GM10266 (cell line): ENCODE data around the gene NEK11.

Source experiments
- DNase-seq: peaks from one replicate; pipeline ENCODE4 v3.0.0; 2012; ENCODE audit errors: extremely low spot score
- TF ChIP-seq, protein P1 (sequence below): IDR thresholded peaks from 2 replicates; pipeline ENCODE4 v1.5.1; 2012; ENCODE audit warnings: mild to moderate bottlenecking, low read depth; ENCODE audit not compliant: control insufficient read depth, insufficient read depth; ENCODE audit errors: missing control alignments

Gene NEK11

DNA sequence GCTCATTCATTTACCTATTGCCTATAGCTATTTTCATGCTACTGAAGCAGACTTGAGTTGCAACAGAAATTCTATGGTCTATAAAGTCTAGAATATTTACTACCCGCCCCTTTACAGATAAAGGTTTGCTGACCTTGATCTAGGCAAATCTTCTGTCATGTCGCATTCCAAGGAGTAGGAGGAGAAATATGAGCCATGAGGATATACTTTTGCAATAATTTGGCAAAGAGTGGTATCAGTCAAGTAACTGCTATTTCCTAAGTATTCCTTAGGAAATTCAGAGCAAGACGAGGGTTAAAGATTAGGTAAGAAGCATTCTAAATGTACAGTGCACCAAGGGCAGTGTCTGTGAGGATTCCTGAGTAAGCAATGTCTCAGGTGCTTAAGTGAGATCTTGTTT is 233.8 kb downstream of the NEK11 start:
- TF ChIP-seq, protein P1, sequence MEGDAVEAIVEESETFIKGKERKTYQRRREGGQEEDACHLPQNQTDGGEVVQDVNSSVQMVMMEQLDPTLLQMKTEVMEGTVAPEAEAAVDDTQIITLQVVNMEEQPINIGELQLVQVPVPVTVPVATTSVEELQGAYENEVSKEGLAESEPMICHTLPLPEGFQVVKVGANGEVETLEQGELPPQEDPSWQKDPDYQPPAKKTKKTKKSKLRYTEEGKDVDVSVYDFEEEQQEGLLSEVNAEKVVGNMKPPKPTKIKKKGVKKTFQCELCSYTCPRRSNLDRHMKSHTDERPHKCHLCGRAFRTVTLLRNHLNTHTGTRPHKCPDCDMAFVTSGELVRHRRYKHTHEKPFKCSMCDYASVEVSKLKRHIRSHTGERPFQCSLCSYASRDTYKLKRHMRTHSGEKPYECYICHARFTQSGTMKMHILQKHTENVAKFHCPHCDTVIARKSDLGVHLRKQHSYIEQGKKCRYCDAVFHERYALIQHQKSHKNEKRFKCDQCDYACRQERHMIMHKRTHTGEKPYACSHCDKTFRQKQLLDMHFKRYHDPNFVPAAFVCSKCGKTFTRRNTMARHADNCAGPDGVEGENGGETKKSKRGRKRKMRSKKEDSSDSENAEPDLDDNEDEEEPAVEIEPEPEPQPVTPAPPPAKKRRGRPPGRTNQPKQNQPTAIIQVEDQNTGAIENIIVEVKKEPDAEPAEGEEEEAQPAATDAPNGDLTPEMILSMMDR: no peak
- DNase-seq: no peak

DNA sequence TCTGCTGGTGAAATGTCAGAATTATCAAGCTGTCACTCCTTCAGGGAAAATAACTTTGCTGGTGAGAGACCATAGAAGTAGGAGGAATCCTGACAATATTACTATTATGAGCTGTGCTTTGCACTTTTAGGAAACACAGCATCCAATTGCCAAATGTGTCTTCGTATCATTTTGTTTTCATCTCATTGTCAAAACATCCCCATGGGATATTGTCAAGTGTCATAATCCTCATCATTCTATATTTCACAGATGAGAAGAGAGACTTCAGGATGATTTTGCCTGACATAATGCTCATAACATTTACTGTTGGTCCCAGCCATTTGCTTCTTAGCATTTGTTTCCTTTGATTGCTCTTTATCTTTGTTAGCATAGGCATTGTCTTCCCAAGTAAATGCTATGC is 234.4 kb downstream of the NEK11 start:
- DNase-seq: no peak
- TF ChIP-seq, protein P1: no peak

DNA sequence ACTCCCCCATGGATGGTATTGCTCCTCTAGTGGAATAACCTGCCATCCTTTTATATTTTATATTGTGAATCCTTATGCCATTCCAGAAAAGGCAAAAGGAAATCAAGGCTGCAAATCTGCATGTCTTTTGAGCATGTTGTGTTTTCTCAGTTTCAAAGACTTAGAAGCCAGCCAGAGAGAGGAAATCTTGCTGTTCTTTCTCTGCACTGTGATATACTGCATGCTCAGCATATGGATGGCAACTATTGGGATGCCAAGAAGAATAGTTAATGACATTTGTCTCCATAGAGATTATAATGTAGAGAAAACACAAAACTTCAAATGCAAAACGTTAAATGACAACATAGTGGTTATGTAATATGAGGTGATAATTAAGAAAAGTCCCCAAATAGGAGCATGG is 248.9 kb downstream of the NEK11 start:
- DNase-seq: no peak
- TF ChIP-seq, protein P1: no peak

DNA sequence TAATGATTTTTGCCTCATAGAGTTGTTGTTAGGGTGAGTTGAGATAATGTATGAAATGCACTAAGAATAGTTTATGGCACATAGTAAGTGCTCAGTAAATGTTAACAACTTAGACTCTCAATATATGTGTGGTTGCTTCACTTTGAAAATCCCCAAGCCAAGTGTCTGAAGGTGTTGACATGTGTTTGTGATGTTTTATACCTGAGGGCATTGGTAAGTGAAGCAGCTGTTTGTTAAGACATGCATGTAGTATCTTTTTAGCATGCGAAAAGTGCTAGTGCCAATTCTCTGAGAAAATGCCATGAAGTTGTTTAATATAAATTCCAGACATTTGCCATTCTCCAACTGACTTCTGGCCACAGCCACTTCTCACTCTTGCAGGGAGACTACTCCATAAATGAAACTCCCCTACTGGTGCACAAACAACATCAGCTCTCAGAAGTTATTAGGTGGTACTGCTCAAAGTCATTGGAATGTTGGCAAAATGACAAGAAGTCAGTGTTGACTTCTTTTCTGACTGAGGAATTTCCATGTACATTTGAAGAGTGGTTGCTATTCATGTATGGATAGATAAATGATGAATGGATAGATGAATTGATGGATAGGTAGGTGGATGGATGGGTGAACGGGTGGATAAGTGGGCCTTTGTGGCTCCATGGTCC is 251.3 kb downstream of the NEK11 start:
- TF ChIP-seq, protein P1: no peak
- DNase-seq: no peak

DNA sequence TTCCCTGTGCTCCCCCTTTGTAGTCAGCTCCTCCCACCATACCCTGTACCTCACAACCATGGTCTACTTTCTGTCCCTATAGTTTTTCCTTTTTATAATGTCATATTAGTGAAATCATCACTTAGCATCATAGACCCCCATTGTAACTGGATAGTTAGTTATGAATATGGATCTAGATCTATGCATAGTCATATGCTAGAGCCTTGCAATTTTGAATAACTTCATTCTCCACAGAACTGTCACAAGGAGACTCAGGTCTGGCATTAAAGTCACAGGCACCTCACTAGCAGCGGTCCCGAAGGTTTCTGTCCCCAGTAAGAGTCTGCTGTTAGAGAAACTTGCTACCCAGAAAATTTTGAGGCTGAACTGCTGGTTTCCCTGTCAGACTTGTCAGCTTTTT is 252.9 kb downstream of the NEK11 start:
- no peak for DNase-seq
- TF ChIP-seq, protein P1: no peak

DNA sequence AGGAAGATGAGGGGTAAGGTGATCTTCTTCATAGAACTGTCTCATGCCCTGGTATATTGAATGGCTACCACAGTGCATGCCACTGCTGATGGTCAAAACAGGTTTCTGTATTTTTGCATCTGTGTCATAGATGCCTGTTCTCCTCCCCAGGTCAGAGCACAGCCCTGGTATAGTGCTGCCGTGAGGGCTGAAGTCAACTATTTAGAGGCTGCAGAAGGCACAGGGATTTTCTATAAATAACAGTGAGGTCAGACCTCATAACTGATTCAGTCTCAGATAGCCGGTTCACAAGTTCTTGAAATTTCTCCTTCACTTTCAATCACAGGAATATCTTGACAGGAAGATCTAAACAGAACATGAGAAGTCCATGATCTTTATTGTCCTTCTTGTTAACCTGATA is 255.7 kb downstream of the NEK11 start:
- TF ChIP-seq, protein P1: no peak
- no peak for DNase-seq

DNA sequence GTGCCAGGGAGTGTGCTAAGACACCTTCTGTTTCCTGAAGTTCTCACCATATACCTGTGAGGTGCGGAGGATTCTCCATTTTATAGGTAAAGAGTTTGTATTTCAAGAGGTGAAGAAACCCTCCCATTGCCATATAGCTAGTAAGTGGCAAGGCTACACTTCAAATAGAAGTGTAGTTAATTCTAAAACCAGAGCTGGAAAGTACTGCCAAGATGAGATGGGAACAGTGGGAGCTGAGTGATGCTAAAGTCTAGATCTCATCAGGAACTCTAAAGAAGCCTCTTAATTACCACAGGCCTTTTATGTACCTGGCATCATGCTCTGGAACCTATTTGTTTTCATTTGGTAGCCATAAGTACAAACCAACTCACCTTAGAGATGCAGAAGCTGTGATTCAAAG is 256.3 kb downstream of the NEK11 start:
- TF ChIP-seq, protein P1: no peak

More for the DNA sequence above, 256.3 kb downstream of the NEK11 start:
- DNase-seq: no peak
